Stimulated activated CD8-positive, alpha-beta memory T cell treated with anti-CD3 and anti-CD28 coated beads, Interleukin-12 subunit alpha, Interleukin-12 subunit beta, amount 100 ng/mL, for 1 hour (primary cell): ENCODE results near the gene VEPH1.

ENCODE experiments used
- DNase-seq: peaks from one replicate; pipeline ENCODE4 v3.0.0-alpha.2; 2020; ENCODE audit warnings: low read depth

Gene VEPH1

GRCh38 chr3:157301755-157302154 lies 201.5 kb downstream of the VEPH1 start:
- no peak for DNase-seq

GRCh38 chr3:157300981-157301663 lies 202.1 kb downstream of the VEPH1 start:
- no peak for DNase-seq

GRCh38 chr3:157300094-157300493 lies 203.1 kb downstream of the VEPH1 start:
- DNase-seq = no peak

GRCh38 chr3:157297328-157297915 lies 205.8 kb downstream of the VEPH1 start:
- DNase-seq = no peak

- no peak for DNase-seq
These were observed 208.3 kb downstream of the VEPH1 start for GRCh38 chr3:157294953-157295352.

GRCh38 chr3:157294491-157294890 lies 208.7 kb downstream of the VEPH1 start:
- no peak for DNase-seq

GRCh38 chr3:157290766-157291165 lies 212.4 kb downstream of the VEPH1 start:
- DNase-seq = no peak

- no peak for DNase-seq
These were observed 217.2 kb downstream of the VEPH1 start for GRCh38 chr3:157285966-157286365.

- DNase-seq = no peak
These were observed 218.1 kb downstream of the VEPH1 start for GRCh38 chr3:157285141-157285540.

- no peak for DNase-seq
These were observed 218.5 kb downstream of the VEPH1 start for GRCh38 chr3:157284688-157285087.

GRCh38 chr3:157282261-157283191 lies 220.7 kb downstream of the VEPH1 start:
- no peak for DNase-seq

- DNase-seq = no peak
These were observed 222.4 kb downstream of the VEPH1 start for GRCh38 chr3:157280786-157281185.

- DNase-seq = no peak
These were observed 222.9 kb downstream of the VEPH1 start for GRCh38 chr3:157280354-157280753.

- DNase-seq = no peak
These were observed 224.0 kb downstream of the VEPH1 start for GRCh38 chr3:157279237-157279636.

GRCh38 chr3:157276801-157277200 lies 226.4 kb downstream of the VEPH1 start:
- DNase-seq = no peak

GRCh38 chr3:157275832-157276231 lies 227.4 kb downstream of the VEPH1 start:
- no peak for DNase-seq

GRCh38 chr3:157274644-157275137 lies 228.5 kb downstream of the VEPH1 start:
- no peak for DNase-seq

GRCh38 chr3:157271283-157271882 lies 231.8 kb downstream of the VEPH1 start:
- DNase-seq = no peak

- DNase-seq = no peak
These were observed 235.2 kb downstream of the VEPH1 start for GRCh38 chr3:157268026-157268425.

- no peak for DNase-seq
These were observed 237.3 kb downstream of the VEPH1 start for GRCh38 chr3:157265931-157266330.

- no peak for DNase-seq
These were observed 240.2 kb downstream of the VEPH1 start for GRCh38 chr3:157263027-157263426.

- DNase-seq = no peak
These were observed 242.2 kb downstream of the VEPH1 start for GRCh38 chr3:157261000-157261399.
